ENCODE measurements around the gene COL6A2.
A peak's percentile ranks its signal among the peaks of the same experiment; 100 is the strongest.

The COL6A2 gene

DNA sequence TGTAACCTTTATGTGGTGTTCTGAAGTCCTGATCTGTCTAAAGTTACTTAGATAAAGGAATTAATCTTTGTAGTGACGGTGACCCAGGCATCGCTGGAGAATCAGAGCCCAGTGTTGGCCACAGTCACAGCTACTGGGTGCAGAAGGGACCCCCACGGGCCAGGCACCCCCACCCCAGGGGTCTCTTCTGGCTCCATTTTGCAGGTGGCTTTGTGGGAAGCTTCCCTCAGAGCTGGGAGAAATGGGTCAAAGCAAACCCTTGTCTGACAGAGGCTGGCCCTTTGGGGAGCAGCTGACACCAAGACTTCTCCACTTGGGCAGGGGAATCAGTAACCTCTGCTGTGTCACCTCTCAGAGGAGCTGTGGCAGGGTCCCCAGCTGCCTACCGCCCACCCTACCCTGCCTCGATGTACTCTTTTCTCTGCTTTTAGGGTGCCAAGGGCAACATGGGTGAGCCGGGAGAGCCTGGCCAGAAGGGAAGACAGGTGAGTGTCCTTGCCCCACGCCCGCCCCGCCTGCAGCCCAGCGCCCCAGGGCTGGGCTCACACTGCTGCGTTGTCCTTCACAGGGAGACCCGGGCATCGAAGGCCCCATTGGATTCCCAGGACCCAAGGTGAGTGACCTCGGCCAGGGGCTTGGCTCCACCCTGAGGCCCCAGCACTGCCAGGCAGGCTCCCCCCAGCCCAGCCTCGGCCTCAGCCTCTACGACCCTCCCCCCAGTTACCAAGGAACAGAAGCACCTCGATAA, 17.7 kb downstream of the COL6A2 start:
- no peak for DNase-seq

- DNase-seq = no peak
Observed at GRCh38 chr21:46116189-46116775, 18.4 kb downstream of the COL6A2 start.

GRCh38 chr21:46116776-46117585, 19.1 kb downstream of the COL6A2 start:
- DNase-seq = no peak

DNA sequence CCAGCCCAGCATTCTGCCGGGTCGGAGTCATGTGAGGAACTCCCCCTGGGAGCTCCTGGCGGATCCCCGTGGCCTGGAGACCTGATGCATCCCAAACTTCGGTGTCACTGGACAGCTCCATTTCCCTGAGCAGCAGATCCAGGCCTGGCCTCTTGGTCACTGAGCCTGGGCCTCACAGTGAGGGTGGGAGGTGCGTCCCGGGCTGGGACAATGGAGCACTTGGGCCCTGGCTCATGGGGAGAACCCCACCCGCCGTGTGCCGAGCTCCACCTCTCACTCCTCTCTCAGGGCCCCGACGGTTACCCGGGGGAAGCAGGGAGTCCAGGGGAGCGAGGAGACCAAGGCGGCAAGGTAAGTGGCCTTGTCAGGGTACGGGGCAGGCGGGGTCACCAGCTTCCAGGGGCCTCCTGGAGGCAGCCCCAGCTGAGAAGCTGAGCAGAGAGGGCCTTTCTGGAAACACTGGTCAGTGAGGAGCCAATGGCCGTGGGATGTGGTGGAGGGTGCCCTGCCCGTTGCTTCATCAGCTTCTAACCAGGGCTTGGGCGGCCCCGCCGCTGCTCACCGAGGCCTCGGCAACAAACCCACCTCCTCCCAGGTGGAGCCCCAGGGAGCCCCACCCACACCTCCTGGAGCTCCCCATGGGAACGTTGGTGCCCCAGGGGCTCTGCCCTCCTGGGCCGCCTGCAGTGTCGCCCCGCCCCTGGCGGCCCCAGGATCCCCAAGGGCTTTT, 19.8 kb downstream of the COL6A2 start:
- DNase-seq = no peak

- peak; percentile 0 for DNase-seq
Observed at GRCh38 chr21:46118316-46119143, 20.6 kb downstream of the COL6A2 start.

- peak; percentile 1 for DNase-seq
Observed at GRCh38 chr21:46119144-46119636, 21.3 kb downstream of the COL6A2 start.

GRCh38 chr21:46119637-46120271, 21.8 kb downstream of the COL6A2 start:
- DNase-seq = peak; percentile 0

DNA sequence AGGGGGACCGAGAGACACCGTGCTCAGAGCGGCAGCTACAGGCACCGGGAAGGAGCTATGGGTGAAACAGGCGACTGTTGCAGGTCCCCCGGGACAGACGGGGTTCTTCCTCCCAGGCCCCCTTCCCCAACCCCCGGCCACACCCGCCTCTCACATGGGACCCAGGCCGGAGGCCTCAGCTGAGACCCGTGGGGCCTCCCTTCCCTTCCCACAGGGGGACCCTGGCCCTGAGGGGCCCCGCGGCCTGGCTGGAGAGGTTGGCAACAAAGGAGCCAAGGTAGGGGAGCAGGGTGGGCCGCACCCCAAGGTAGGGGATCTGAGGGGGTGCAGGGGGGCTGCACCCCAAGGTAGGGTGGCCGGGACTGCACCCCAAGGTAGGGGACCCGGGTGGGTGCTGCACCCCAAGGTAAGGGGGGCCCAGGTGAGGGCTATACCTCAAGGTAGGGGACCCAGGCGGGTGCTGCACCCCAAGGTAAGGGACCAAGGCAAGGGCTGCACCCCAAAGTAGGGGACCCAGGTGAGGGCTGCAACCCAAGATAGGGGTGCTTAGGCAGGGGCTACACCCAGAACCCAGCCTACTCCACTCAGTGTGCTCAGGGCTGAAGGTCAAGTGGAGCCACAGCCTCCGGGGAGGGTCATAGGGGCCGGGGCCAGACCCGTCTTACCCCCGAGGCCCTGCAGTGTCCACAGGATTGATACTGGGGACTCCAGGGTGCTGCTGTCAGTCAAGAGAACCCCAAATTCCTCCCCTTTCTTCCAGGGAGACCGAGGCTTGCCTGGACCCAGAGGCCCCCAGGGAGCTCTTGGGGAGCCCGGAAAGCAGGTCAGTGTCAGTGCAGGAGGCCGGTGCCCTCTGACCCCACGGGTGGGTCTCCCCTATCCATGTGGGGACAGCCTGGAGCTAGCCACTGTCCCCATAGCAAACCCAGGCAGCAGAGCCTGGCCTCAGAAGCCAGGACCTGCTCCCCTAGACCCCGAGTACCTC, 22.7 kb downstream of the COL6A2 start:
- DNase-seq = peak; percentile 0

- DNase-seq = peak; percentile 1
Observed at GRCh38 chr21:46121286-46122221, 23.6 kb downstream of the COL6A2 start.

- peak; percentile 0 for DNase-seq
Observed at GRCh38 chr21:46122237-46122671, 24.3 kb downstream of the COL6A2 start.

- peak; percentile 0 for DNase-seq
Observed at GRCh38 chr21:46122758-46123683, 25.1 kb downstream of the COL6A2 start.

GRCh38 chr21:46124083-46124925, 26.4 kb downstream of the COL6A2 start:
- peak; percentile 0 for DNase-seq

GRCh38 chr21:46124926-46125845, 27.3 kb downstream of the COL6A2 start:
- DNase-seq = peak; percentile 1

GRCh38 chr21:46125846-46126301, 28.0 kb downstream of the COL6A2 start:
- DNase-seq = peak; percentile 0

Measured in stimulated activated CD4-positive, alpha-beta T cell treated with anti-CD3 and anti-CD28 coated beads, Interleukin-15, amount 100 ng/mL, for 24 hours (primary cell).